D341Med (cell line): ENCODE results near the gene METRNL.
"Not testable (repeated sequence)": the region's sequence is repeated elsewhere in the genome, so short reads cannot be mapped to it uniquely, and the experiment has no call there.

Source experiments
- DNase-seq: peaks from one replicate; pipeline ENCODE4 v3.0.0; 2012; ENCODE audit warnings: low spot score

METRNL gene

DNA sequence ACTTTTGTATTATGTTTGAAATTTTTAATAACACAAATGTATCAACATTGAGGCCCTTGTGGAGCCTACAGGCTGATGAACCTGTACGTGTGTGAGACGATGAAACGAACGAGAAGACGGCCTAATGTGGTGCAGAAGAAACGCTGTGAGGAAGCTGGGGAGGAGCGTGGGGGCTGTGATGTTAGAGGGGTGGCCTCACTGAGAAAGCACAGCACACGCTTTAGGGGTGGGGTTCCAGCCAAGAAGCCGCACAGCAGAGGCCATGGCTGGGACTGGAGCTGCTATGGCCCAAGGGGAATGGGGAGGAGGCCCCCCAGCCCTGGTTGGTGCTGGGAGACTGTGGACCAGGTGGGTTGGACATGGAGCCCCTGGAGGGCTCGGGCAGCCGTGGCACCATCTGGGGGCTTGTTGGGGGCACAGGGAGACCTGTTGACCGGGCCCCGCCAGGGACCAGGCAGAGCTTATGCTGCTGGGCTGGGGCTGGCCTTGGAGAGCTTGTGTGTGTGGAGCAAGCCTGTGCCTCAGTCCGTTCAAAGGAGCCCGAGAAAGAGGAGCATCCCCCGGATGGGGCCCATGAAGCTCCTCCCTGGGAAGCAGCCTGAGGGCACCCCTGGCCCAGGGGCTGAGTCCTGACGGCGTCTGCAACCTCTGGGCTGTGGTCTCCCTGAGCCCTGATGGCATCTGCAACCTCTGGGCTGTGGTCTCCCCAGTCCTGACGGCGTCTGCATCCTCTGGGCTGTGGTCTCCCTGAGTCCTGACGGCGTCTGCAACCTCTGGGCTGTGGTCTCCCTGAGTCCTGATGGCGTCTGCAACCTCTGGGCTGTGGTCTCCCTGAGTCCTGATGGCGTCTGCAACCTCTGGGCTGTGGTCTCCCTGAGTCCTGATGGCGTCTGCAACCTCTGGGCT is 44.7 kb downstream of the METRNL start:
- no peak for DNase-seq

- DNase-seq = no peak
Observed at GRCh38 chr17:83124871-83125514, 45.6 kb downstream of the METRNL start.

- DNase-seq = no peak
Observed at GRCh38 chr17:83125515-83126274, 46.3 kb downstream of the METRNL start.

- no peak for DNase-seq
Observed at GRCh38 chr17:83126275-83126811, 46.9 kb downstream of the METRNL start.

DNA sequence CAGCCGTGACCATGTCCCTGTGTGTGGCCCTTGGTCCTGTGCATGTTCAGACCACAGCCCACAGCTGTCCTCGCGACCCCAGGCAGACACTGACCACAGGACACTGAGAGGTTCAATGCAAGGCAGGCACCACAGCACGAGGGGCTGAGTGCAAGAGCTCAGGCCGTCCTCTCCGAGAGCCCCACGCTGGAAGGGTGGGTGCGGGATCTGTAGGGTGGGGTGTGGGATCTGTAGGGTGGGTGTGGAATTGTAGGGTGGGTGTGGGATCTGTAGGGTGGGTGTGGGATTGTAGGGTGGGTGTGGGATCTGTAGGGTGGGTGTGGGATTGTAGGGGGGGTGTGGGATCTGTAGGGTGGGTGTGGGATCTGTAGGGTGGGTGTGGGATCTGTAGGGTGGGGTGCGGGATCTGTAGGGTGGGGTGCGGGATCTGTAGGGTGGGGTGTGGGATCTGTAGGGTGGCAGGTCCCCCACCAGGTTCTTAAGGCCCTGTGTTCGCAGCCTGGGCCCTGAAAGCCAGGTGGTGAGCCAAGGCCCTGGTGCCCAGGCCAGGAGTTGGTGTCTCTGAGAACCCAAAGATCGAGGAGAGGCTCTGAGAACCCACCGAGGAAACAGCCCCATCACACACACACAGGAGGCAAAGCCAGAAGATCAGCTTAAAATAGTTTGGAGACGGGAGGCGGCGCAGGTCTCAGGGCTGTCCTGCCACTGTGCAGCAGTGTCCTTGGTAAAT is 48.2 kb downstream of the METRNL start:
- DNase-seq = no peak

- no peak for DNase-seq
Observed at GRCh38 chr17:83128306-83129240, 49.2 kb downstream of the METRNL start.

DNA sequence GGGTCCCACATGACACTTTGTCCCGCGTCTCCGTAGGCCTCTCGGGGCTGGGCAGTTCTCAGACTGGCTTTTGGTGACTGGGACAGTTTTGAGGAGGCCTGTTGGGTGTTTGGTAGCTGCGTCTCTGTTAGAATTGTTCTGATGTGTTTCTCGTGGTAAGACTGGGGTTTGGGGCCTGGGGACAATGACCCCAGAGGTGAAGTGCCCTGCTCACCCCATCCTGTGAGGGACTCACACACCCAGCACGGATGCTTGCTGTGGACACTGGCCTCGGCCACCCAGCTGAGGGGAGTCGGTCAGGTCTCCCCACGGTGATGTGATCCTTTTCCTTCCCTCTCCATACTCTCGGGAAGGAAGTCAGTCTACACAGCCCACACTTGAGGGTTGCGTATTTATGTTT is 50.3 kb downstream of the METRNL start:
- no peak for DNase-seq

GRCh38 chr17:83131401-83132011 is 52.1 kb downstream of the METRNL start:
- DNase-seq = no peak

GRCh38 chr17:83132251-83133081 is 53.1 kb downstream of the METRNL start:
- DNase-seq = no peak

- DNase-seq = no peak
Observed at GRCh38 chr17:83133302-83134121, 54.1 kb downstream of the METRNL start.

DNA sequence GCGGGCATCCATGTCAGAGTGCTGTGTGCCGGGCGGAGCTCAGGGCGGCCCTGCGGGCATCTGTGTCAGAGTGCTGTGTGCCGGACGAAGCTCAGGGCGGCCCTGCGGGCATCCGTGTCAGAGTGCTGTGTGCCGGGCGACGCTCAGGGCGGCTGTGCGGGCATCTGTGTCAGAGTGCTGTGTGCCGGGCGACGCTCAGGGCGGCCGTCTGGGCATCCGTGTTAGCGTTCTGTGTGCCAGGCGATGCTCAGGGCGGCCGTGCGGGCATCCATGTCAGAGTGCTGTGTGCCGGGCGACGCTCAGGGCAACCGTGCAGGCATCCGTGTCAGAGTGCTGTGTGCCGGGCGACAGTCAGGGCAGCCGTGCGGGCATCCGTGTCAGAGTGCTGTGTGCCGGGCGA is 55.0 kb downstream of the METRNL start:
- not testable (repeated sequence) for DNase-seq

- no peak for DNase-seq
Observed at GRCh38 chr17:83135692-83136091, 56.3 kb downstream of the METRNL start.

GRCh38 chr17:83136156-83136555 is 56.7 kb downstream of the METRNL start:
- DNase-seq = no peak

GRCh38 chr17:83136931-83137330 is 57.5 kb downstream of the METRNL start:
- DNase-seq = no peak

- peak; percentile 25 for DNase-seq
Observed at GRCh38 chr17:83137523-83137922, 58.1 kb downstream of the METRNL start.

GRCh38 chr17:83138820-83139219 is 59.4 kb downstream of the METRNL start:
- DNase-seq = peak; percentile 17

- peak; percentile 15 for DNase-seq
Observed at GRCh38 chr17:83139541-83140248, 60.3 kb downstream of the METRNL start.

DNA sequence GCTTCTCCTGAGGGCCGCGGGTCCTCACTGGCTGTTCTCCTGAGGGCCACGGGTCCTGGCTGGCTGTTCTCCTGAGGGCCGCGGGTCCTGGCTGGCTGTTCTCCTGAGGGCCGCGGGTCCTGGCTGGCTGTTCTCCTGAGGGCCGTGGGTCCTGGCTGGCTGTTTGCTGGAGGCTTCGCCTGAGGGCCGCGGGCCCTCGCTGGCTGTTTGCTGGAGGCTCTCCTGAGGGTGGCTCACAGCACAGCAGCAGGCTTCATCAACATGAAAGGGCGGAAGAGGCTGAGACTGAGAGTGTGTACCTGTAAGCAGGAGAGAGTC is 60.8 kb downstream of the METRNL start:
- DNase-seq = not testable (repeated sequence)
